ENCODE data around the gene IQCF6. TPM values are rescaled to one million over a fixed set of nuclear protein-coding genes. Genes with fewer than 3 reads are reported as not detected.

IQCF6 gene
- total and polyA plus RNA-seq, 11 donors, result not detected

DNA sequence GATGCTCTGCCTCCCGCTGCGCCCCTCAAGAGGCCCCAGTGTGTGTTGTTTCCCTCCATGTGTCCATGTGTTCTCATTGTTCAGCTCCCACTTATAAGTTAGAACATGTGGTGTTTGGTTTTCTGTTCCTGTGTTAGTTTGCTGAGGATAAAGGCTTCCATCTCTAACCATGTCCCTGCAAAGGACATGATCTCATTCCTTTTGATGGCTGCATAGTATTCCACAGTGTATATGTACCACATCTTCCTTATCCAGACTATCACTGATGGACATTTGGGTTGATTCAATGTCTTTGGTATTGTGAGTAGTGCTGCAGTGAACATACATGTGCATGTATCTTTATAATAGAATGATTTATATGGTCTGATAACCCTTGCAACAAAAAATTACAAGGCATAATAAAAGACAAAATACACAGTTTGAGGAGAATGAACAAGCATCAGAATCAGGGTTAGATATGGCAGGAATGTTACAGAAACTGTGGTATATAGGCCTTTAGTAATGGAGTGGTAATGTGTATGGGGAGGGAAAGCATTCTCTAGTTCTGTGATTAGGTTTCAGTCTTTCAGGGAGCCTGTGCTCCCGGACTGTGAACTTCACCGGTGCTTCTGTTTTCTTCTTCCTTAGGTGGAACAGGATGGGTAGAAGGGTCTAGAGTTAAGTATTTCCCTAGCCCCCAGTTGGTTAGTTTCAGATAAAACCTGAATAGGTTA lies 45.0 kb downstream of the IQCF6 start:
- no peak for DNase-seq
- Histone ChIP-seq H3K36me3 (no peaks in the 10 kb centered on the region), H3K9me3 (no peaks in the 10 kb centered on the region), H3K27ac (no peak overlapping the region), H3K27me3 (peaks cover 0 to 31% (median 0%) of the 10 kb centered on the region in 9 donors), H3K4me1 (no peaks in the 10 kb centered on the region), H3K4me3 (no peak overlapping the region)
- intact Hi-C loops (cut with DNase I), result no loop called here
- no peak for TF ChIP-seq POLR2A (IDR thresholded peaks at IDR 0.05)
- TF ChIP-seq, protein P1, sequence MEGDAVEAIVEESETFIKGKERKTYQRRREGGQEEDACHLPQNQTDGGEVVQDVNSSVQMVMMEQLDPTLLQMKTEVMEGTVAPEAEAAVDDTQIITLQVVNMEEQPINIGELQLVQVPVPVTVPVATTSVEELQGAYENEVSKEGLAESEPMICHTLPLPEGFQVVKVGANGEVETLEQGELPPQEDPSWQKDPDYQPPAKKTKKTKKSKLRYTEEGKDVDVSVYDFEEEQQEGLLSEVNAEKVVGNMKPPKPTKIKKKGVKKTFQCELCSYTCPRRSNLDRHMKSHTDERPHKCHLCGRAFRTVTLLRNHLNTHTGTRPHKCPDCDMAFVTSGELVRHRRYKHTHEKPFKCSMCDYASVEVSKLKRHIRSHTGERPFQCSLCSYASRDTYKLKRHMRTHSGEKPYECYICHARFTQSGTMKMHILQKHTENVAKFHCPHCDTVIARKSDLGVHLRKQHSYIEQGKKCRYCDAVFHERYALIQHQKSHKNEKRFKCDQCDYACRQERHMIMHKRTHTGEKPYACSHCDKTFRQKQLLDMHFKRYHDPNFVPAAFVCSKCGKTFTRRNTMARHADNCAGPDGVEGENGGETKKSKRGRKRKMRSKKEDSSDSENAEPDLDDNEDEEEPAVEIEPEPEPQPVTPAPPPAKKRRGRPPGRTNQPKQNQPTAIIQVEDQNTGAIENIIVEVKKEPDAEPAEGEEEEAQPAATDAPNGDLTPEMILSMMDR (IDR thresholded peaks at IDR 0.05), result no peak
- ATAC-seq, result no peak
- 74 to 83% (median 82%) methylated on average over 4 of the region's 4 CpGs for WGBS, 4 donors

DNA sequence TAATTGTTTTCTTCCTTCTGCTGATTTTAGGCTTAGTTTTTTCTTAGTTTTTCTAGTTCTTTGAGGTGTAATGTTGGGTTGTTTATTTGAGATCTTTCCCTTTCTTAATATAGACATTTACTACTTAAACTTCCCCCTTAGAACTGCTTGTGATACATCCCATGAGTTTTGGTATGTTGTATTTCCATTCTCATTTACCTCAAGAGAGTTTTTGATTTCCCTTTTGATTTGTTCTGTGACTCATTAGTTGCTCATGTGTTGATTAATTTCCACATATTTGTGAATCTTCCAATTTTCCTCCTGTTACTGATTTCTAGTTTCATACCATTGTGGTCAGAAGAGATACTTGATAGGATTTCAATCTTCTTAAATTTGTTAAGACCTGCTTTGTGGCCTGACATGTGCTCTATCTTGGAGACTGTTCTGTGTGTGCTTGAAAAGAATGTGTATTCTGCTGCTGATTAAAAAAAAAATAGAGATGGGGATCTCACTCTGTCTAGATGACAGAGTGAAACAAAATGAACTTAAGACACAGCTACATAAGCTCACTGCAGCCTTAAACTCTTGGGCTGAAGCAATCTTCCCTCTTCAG lies 49.9 kb downstream of the IQCF6 start:
- Histone ChIP-seq H3K9me3 (no peaks in the 10 kb centered on the region), H3K27ac (no peak overlapping the region), H3K4me3 (no peak overlapping the region), H3K36me3 (no peaks in the 10 kb centered on the region), H3K4me1 (no peaks in the 10 kb centered on the region), H3K27me3 (peaks cover 0 to 5% (median 0%) of the 10 kb centered on the region in 9 donors)
- DNase-seq, result no peak
- no peak for ATAC-seq
- intact Hi-C loops (cut with DNase I), result loop anchor here in 1 of 10 donors (10.0 kb wide), 1 partner anchor 66 kb away; no protein-coding TSS in a partner anchor
- TF ChIP-seq, protein P1 (IDR thresholded peaks at IDR 0.05), result no peak
- no peak for TF ChIP-seq POLR2A (IDR thresholded peaks at IDR 0.05)

Other genes starting within 250 kb of the IQCF6 start
- 10 to 100 TPM; 10.1 to 20.0 (median 13.3) TPM for gene RAD54L2, start 240.5 kb downstream of the IQCF6 start, total RNA-seq
- gene RAD54L2, start 240.5 kb downstream of the IQCF6 start, polyA plus RNA-seq, result 1 to 10 TPM; 5.5 to 6.8 TPM
- gene TEX264, start 108.0 kb downstream of the IQCF6 start, total RNA-seq, result 10 to 100 TPM; 29.5 to 64.0 (median 36.9) TPM
- 10 to 100 TPM; 68.1 to 69.0 TPM for gene TEX264, start 108.0 kb downstream of the IQCF6 start, polyA plus RNA-seq
- gene GRM2, start 72.2 kb downstream of the IQCF6 start, total RNA-seq, result under 1 TPM in 7 of 9 donors, not detected in 2; 0.21 to 0.95 (median 0.56) TPM
- gene GRM2, start 72.2 kb downstream of the IQCF6 start, polyA plus RNA-seq, result under 1 TPM; 0.03 to 0.11 TPM
- not detected for gene IQCF2, start 82.4 kb upstream of the IQCF6 start, total RNA-seq
- not detected for gene IQCF2, start 82.4 kb upstream of the IQCF6 start, polyA plus RNA-seq
- gene IQCF5, start 96.4 kb upstream of the IQCF6 start, total RNA-seq, result not detected
- not detected for gene IQCF5, start 96.4 kb upstream of the IQCF6 start, polyA plus RNA-seq
- not detected for gene IQCF1, start 124.1 kb upstream of the IQCF6 start, total RNA-seq
- gene IQCF1, start 124.1 kb upstream of the IQCF6 start, polyA plus RNA-seq, result not detected
- gene RRP9, start 162.7 kb upstream of the IQCF6 start, total RNA-seq, result 10 to 100 TPM in 5 of 9 donors, 1 to 10 TPM in 4; 6.1 to 14.7 (median 10.2) TPM
- gene RRP9, start 162.7 kb upstream of the IQCF6 start, polyA plus RNA-seq, result 10 to 100 TPM; 12.4 to 30.8 TPM
- 10 to 100 TPM; 11.0 to 37.5 (median 14.5) TPM for gene PARP3, start 163.1 kb upstream of the IQCF6 start, total RNA-seq
- 1 to 10 TPM; 7.0 to 9.1 TPM for gene PARP3, start 163.1 kb upstream of the IQCF6 start, polyA plus RNA-seq
- gene GPR62, start 176.1 kb upstream of the IQCF6 start, total RNA-seq, result under 1 TPM in 5 of 9 donors, not detected in 4; 0.13 to 0.27 (median 0.21) TPM
- gene GPR62, start 176.1 kb upstream of the IQCF6 start, polyA plus RNA-seq, result under 1 TPM; 0.06 to 0.11 TPM
- 100 to 1,000 TPM in 2 of 9 donors, 10 to 100 TPM in 7; 55.4 to 149 (median 63.9) TPM for gene PCBP4, start 188.2 kb upstream of the IQCF6 start, total RNA-seq
- gene PCBP4, start 188.2 kb upstream of the IQCF6 start, polyA plus RNA-seq, result 100 to 1,000 TPM in 1 of 2 donors, 10 to 100 TPM in 1; 64.8 to 101 TPM
- gene ABHD14B, start 194.8 kb upstream of the IQCF6 start, total RNA-seq, result 10 to 100 TPM in 7 of 9 donors, 1 to 10 TPM in 2; 8.7 to 22.2 (median 12.3) TPM
- gene ABHD14B, start 194.8 kb upstream of the IQCF6 start, polyA plus RNA-seq, result 10 to 100 TPM; 11.5 to 19.8 TPM
- gene ABHD14A, start 195.8 kb upstream of the IQCF6 start, total RNA-seq, result 10 to 100 TPM; 17.7 to 51.4 (median 22.1) TPM
- gene ABHD14A, start 195.8 kb upstream of the IQCF6 start, polyA plus RNA-seq, result 10 to 100 TPM; 21.7 to 70.3 TPM
- gene ACY1, start 204.3 kb upstream of the IQCF6 start, total RNA-seq, result 10 to 100 TPM; 14.8 to 45.3 (median 27.7) TPM
- 10 to 100 TPM; 18.3 to 21.2 TPM for gene ACY1, start 204.3 kb upstream of the IQCF6 start, polyA plus RNA-seq
- gene RPL29, start 216.7 kb upstream of the IQCF6 start, total RNA-seq, result 100 to 1,000 TPM; 515 to 986 (median 681) TPM
- 1,000 to 10,000 TPM; 1,354 to 1,405 TPM for gene RPL29, start 216.7 kb upstream of the IQCF6 start, polyA plus RNA-seq

All from heart left ventricle (tissue), 16 donors.